Gastrocnemius medialis (tissue), 4 donors: Measurements from ENCODE around the gene SLC22A1. TPM values are rescaled to one million over a fixed set of nuclear protein-coding genes. Genes with fewer than 3 reads are reported as not detected.
"Not testable (repeated sequence)": the region's sequence is repeated elsewhere in the genome, so short reads cannot be mapped to it uniquely, and the experiment has no call there.

Source experiments
- ATAC-seq, 2 donors: fragments of 150-250 bp; one replicate each; pipeline ENCODE4 v1.9.1; 2016
- DNase-seq, 2 donors: peaks; one replicate each; pipeline ENCODE4 v3.0.0-alpha.2; 2019
- H3K27ac ChIP-seq, 4 donors: fragments of 200-600 bp; sonication (generic); 1 replicate in 1 of 4; 2 replicates in 3 of 4; pipeline ENCODE4 v1.5.1; 2016 to 2018; ENCODE audit warnings: mild to moderate bottlenecking in 2 of 4, moderate library complexity in 1 of 4
- H3K27me3 ChIP-seq, 3 donors: fragments of 200-600 bp; sonication (generic) in 2 of 3; 1 replicate in 1 of 3; 2 replicates in 2 of 3; pipeline versions ENCODE4 v1.5.1 to v1.6.0; 2016 to 2019; ENCODE audit warnings: mild to moderate bottlenecking in 1 of 3, moderate library complexity in 1 of 3
- H3K36me3 ChIP-seq, 2 donors: fragments of 200-600 bp; sonication (generic) in 1 of 2; one replicate each; pipeline ENCODE4 v1.5.1; 2017 to 2018
- H3K4me1 ChIP-seq, 2 donors: fragments of 200-600 bp; sonication (generic) in 1 of 2; one replicate each; pipeline ENCODE4 v1.5.1; 2016 to 2017; ENCODE audit warnings: mild to moderate bottlenecking in 2 of 2
- H3K4me3 ChIP-seq, 4 donors: fragments of 200-600 bp; sonication (generic) in 3 of 4; 1 replicate in 1 of 4; 2 replicates in 3 of 4; pipeline ENCODE4 v1.5.1; 2016 to 2019; ENCODE audit warnings: mild to moderate bottlenecking in 2 of 4
- H3K9me3 ChIP-seq, 3 donors: fragments of 200-600 bp; sonication (generic) in 2 of 3; 1 replicate in 1 of 3; 2 replicates in 2 of 3; pipeline ENCODE4 v1.5.1; 2016 to 2019
- CTCF ChIP-seq, 5 experiments: fragments of 450-650 bp in 3 of 5; fragments of 200-600 bp in 2 of 5; sonication (generic) in 2 of 5; IDR thresholded peaks in 4 of 5; conservative IDR thresholded peaks in 1 of 5; 1 replicate in 4 of 5; 2 replicates in 1 of 5; pipeline ENCODE4 v1.5.1; 2016 to 2019; ENCODE audit warnings: antibody characterized with exemption in 5 of 5, mild to moderate bottlenecking in 3 of 5, moderate library complexity in 3 of 5
- POLR2A ChIP-seq, 2 donors: fragments of 450-650 bp; IDR thresholded peaks; one replicate each; pipeline ENCODE4 v1.6.1; 2017; ENCODE audit warnings: antibody characterized with exemption in 2 of 2, mild to moderate bottlenecking in 2 of 2, moderate library complexity in 2 of 2
- in situ Hi-C, 4 donors: fragments of 200-750 bp; cut with MboI; loops; one replicate each; pipeline versions ENCODE4 v1.15.0 to v1.8.0; 2017; ENCODE audit warnings: low sequenced_read_pairs in 4 of 4
- intact Hi-C: fragments of 100-400 bp; cut with DNase I; formaldehyde crosslinking; loops from one replicate; pipeline ENCODE4 v1.15.1; 2023; ENCODE audit warnings: low total_unique reads
- total RNA-seq, 4 donors: library from RNA; depleted of rRNA; stranded (reverse); fragments of >200 nt; gene quantifications; one replicate each; pipeline versions ENCODE4 v1.1.0 to v1.2.3, GENCODE V29; 2016

Gene SLC22A1
- total RNA-seq, 4 donors from 2014 or later = 0.78 to 1.4 (median 1.1) TPM

GRCh38 chr6:160086754-160087153 lies 34.9 kb upstream of the SLC22A1 start:
- Histone ChIP-seq H3K36me3 (peaks cover 0 to 73% of the 10 kb centered on the region in 2 donors), H3K27me3 (no peaks in the 10 kb centered on the region), H3K27ac (peak overlapping the region in 1 of 4 donors; percentile 1), H3K4me1 (no peaks in the 10 kb centered on the region), H3K4me3 (no peak overlapping the region), H3K9me3 (no peaks in the 10 kb centered on the region)
- in situ Hi-C loops = loop anchor here in 2 of 4 donors (10.0 to 25.0 kb wide), 2 partner anchors 224 to 368 kb away; no protein-coding TSS in a partner anchor
- DNase-seq = no peak
- intact Hi-C loops = loop anchor here (10.0 kb wide), 1 partner anchor 222 kb away; no protein-coding TSS in a partner anchor
- no peak for ATAC-seq
- TF ChIP-seq CTCF (IDR thresholded peaks at IDR 0.05 in 4 of 5, conservative IDR thresholded peaks at IDR 0.05 in 1 of 5) (no peak), POLR2A (IDR thresholded peaks at IDR 0.05) (no peak)

- in situ Hi-C loops (loop anchor here in 2 of 4 donors (10.0 to 25.0 kb wide), 2 partner anchors 226 to 367 kb away; no protein-coding TSS in a partner anchor), intact Hi-C loops (loop anchor here (10.0 kb wide), 1 partner anchor 223 kb away; no protein-coding TSS in a partner anchor)
- H3K9me3 ChIP-seq = no peaks in the 10 kb centered on the region
- H3K27ac ChIP-seq = peak overlapping the region in 3 of 4 donors; percentile 25 to 58 (median 30)
- H3K27me3 ChIP-seq = no peaks in the 10 kb centered on the region
- DNase-seq (peak in 1 of 2 donors; percentile 65), ATAC-seq (peak; percentile 66 to 84)
- H3K4me1 ChIP-seq = no peaks in the 10 kb centered on the region
- TF ChIP-seq CTCF (IDR thresholded peaks at IDR 0.05 in 4 of 5, conservative IDR thresholded peaks at IDR 0.05 in 1 of 5) (peak; percentile 48 to 59 (median 53)), POLR2A (IDR thresholded peaks at IDR 0.05) (no peak)
- H3K36me3 ChIP-seq = peaks cover 0 to 72% of the 10 kb centered on the region in 2 donors
- no peak overlapping the region for H3K4me3 ChIP-seq
These were observed 33.4 kb upstream of the SLC22A1 start for GRCh38 chr6:160088069-160088783.

GRCh38 chr6:160088784-160089533 lies 32.7 kb upstream of the SLC22A1 start:
- no peaks in the 10 kb centered on the region for H3K4me1 ChIP-seq
- peaks cover 0 to 74% of the 10 kb centered on the region in 2 donors for H3K36me3 ChIP-seq
- TF ChIP-seq CTCF (IDR thresholded peaks at IDR 0.05 in 4 of 5, conservative IDR thresholded peaks at IDR 0.05 in 1 of 5) (no peak), POLR2A (IDR thresholded peaks at IDR 0.05) (no peak)
- no peaks in the 10 kb centered on the region for H3K27me3 ChIP-seq
- DNase-seq (no peak), ATAC-seq (peak in 1 of 2 donors; percentile 9)
- H3K4me3 ChIP-seq = no peak overlapping the region
- in situ Hi-C loops (loop anchor here in 2 of 4 donors (10.0 to 25.0 kb wide), 2 partner anchors 227 to 366 kb away; no protein-coding TSS in a partner anchor), intact Hi-C loops (loop anchor here (10.0 kb wide), 1 partner anchor 224 kb away; no protein-coding TSS in a partner anchor)
- H3K27ac ChIP-seq = peak overlapping the region in 1 of 4 donors; percentile 58
- no peaks in the 10 kb centered on the region for H3K9me3 ChIP-seq

GRCh38 chr6:160089534-160089897 lies 32.1 kb upstream of the SLC22A1 start:
- no peak overlapping the region for H3K4me3 ChIP-seq
- ATAC-seq (no peak), DNase-seq (no peak)
- H3K9me3 ChIP-seq = no peaks in the 10 kb centered on the region
- in situ Hi-C loops (loop anchor here in 2 of 4 donors (10.0 to 25.0 kb wide), 2 partner anchors 227 to 365 kb away; no protein-coding TSS in a partner anchor), intact Hi-C loops (loop anchor here (10.0 kb wide), 1 partner anchor 225 kb away; no protein-coding TSS in a partner anchor)
- no peak overlapping the region for H3K27ac ChIP-seq
- TF ChIP-seq CTCF (IDR thresholded peaks at IDR 0.05 in 4 of 5, conservative IDR thresholded peaks at IDR 0.05 in 1 of 5) = no peak
- TF ChIP-seq POLR2A (IDR thresholded peaks at IDR 0.05) = no peak
- peaks cover 0 to 74% of the 10 kb centered on the region in 2 donors for H3K36me3 ChIP-seq
- H3K27me3 ChIP-seq = no peaks in the 10 kb centered on the region
- H3K4me1 ChIP-seq = no peaks in the 10 kb centered on the region

- H3K36me3 ChIP-seq = peaks cover 0 to 72% of the 10 kb centered on the region in 2 donors
- intact Hi-C loops, H3K9me3 ChIP-seq, ATAC-seq, H3K27me3 ChIP-seq, H3K27ac ChIP-seq, H3K4me1 ChIP-seq, DNase-seq, H3K4me3 ChIP-seq: not testable (repeated sequence)
- in situ Hi-C loops = loop anchor here in 1 of 4 donors (25.0 kb wide), 1 partner anchor 228 kb away; no protein-coding TSS in a partner anchor
These were observed 31.0 kb upstream of the SLC22A1 start for GRCh38 chr6:160090442-160091239.

DNA sequence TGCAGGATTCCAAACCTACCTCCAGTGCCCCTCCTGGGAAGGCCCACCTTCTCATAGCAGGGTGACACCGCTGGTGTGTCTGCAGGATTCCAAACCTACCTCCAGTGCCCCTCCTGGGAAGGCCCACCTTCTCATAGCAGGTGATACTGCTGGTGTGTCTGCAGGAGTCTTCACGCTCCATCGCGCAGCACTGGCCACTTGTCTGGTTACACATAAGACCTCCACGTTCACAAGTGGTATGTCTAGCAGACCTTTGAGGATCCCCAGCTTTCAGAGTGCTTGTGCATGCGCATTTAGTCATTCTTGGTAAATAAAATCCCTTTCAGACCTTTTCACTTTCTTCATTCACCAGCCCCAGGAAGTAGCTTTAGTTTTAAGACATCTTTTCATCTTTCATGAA lies 29.4 kb upstream of the SLC22A1 start:
- in situ Hi-C loops = loop anchor here in 1 of 4 donors (25.0 kb wide), 1 partner anchor 230 kb away; no protein-coding TSS in a partner anchor
- H3K27ac ChIP-seq, H3K9me3 ChIP-seq, H3K27me3 ChIP-seq, intact Hi-C loops, DNase-seq, ATAC-seq, H3K4me1 ChIP-seq, H3K4me3 ChIP-seq: not testable (repeated sequence)
- peaks cover 0 to 80% of the 10 kb centered on the region in 2 donors for H3K36me3 ChIP-seq
